Measurements from ENCODE around the gene GPR158.

GPR158 gene

DNA sequence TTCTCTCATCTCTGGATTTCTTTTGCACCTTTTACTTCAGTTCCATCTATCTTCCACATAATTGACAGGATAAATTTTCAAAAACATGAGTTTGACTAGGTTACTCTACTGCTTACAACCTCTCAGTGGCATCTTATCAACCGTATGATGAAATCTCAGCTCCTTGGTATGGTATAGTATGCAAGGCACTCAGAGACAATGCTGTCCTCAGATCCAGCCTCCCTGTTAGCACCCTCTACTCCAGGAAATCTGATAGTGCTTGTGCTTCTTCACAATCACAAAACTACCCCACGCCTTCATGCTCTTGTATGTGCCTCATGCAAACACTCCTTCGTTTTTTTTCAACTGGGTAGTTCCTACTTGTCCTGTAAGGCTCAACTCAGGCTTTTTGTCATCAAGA, 330.7 kb downstream of the GPR158 start:
- DNase-seq: no peak

DNA sequence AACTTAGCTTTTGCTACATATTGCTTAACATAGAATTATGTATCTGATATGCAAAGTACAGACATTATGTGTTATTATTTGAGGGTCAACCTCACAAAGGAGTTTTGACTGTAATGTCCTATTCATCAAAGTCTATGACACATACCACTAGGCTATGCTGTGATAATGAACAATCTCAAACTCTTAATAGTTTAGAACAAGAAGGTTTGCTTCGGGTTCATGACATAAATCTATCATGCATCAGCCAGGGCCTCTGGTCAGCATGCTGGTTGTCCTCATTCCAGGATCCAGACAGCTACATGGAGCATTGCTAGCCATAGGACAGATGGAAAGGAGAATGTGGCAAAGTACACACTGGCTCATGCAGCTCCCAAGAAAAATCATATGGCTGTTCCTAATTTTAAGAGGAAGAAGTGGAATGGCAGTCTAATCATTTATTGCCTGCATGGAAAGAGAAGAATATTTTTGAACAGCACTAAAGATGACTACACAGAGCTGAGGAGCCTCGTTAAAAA, 332.1 kb downstream of the GPR158 start:
- no peak for DNase-seq

DNA sequence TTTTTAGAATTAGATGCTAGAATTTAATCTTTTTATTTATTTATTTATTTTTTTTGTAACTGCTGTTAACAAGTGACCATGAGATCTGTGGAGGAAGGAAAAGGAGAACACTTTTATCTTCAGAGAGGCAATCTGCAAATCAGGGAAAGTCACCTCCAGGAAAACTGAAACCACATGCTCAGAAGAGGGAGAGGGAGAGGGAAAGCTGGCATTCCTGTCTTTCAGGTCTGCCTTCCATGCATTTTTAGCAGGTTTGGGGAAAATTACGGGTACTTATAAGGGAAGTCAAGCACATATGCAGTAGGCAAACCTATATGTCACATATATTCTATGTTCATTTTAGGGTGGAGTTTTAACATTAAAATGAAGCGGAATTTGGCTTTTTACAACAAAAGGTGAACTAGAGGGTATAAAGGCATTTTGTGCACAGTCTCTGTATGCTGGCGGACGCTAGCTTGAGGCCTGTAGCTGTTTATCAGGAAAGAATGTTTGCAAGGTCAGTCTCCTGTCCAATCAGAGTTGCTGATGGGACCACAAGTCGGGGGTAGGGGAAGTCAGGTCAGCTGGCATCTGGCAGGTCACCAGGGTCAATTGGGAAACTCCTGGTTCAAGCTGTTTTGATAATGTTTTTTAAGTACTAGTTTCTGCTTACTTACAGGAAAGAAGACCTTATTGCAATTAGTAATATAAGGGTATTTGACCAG, 333.5 kb downstream of the GPR158 start:
- DNase-seq: no peak

DNA sequence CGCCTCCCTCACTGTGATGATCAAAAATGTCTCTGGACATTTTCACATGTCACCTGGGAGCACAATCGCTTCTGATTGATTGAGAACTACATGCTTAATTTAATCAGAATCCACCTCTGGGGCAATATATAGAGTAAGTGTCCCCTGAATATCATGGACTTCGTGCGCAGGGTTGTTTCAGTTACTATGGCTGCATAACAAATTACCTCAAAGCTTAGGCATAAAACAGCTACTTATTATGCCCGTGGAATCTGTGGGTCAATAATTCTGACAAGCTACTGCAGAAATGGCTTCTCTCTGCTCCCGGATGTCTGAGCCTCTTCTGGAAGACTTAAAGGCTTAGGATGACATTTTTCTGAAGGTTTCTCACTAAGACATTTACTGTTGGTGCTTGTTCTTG, 334.4 kb downstream of the GPR158 start:
- DNase-seq: no peak

DNA sequence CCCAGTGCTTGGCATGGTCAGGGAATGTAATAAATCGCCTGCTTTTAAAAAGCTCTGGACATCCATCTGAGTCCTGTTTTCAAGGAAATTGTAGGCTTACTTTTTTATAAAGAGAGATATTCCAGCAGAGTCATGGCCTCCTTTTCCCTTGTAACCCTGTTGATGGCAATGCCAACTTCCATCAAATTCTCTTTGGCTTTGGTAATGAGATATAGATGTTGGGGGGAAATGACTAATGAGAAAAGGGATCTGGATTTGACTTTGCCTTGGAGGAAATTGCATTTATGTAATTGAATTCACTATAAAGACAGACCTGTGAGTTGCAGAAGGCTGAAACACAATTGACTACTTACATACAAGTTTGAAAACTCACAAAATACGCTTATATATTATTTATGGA, 347.5 kb downstream of the GPR158 start:
- no peak for DNase-seq

DNA sequence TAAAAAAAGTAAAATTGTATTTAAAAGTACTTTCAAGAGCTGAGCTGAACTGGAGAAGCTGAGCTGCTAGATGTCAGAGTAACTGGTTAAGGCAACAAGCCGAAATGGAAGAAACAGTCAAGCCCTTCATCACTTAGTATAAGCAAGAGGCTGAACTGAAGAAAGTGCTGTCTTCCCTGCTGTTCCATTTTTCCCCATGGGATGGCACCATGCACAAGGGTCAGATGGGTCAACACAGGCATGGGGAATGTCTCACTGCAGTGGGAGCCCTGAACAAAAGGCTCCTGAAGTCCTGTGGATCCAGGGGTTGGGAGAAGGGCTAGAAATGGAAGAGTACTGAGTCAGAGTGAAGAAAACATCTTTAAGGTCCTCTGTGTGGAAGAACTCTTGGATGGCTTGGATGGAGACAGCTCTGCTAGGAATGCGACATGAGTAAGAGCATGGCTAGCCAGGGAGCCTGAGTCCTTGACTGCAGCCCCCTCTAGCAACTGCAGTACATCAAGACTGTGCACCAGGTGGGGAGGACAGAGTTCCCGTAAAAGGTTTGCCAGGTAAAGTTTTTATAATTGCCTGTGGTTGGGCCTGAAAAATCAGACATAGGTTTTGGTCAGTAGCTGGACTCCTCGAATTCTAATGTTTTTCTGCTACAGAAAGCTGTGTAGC, 348.3 kb downstream of the GPR158 start:
- no peak for DNase-seq

DNA sequence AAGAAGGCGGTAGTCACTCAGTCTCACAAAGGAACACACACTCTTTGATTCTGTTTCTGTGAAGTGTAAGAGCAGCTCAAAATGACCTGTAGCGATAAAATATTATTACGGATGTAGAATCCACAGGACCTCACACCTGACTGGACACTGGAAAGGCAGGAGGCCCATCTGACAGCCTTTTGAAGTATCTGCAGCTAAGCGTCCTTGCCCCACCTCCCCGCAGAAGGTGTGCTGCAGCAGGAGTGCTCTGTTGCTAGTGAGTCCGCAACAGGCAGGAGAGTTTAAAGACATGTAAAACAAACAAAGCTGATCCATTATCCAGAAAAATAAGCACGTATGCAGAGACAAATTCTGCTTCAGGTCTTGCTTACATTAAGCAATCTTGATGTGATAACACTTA, 355.5 kb downstream of the GPR158 start:
- no peak for DNase-seq

DNA sequence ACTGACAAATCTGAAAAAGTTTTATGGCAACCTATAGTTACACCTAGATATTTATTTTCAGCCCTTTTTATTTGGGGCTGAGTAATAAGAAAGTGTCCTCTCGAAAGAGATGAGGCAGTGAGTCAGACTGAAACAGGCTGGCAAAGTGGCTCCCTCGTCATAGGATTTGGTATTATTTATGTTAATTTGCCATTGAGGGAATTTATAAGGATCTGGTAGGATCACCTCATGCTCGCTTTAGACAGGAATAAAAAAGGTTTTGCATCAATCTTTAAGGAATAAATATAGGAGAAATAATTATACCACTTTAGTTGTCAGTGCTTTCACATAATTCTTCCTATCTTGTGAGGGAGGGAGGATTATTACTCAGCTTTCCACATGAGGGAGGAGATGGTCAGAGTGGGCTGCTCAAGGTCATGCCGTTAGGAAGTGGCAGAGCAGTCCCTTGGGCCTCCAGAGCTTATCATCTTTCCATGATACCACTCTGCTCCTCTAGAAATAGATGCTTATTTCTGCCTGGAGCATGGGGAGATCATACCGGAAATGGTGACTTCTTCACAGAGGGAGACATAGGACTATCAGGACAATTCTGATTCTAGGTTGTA, 356.8 kb downstream of the GPR158 start:
- DNase-seq: no peak

DNA sequence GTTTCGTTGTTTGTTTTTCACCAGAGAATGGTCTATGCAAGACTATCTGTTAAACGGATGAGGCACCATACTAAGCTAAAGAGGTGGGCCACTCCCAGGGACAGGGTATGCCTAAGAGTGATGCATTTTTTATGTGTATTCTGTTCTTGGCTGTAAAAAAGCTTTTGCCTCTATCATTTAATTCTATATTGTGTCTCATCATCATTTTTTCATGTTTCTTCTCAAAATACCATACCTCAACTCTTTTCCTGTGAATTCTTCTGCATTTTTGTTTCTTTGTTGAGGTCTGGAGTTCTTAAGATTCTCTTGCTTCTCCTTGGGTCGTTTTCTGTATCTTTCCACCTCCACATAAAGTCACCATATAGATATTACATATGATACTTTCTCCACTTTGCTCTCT, 357.4 kb downstream of the GPR158 start:
- no peak for DNase-seq

DNA sequence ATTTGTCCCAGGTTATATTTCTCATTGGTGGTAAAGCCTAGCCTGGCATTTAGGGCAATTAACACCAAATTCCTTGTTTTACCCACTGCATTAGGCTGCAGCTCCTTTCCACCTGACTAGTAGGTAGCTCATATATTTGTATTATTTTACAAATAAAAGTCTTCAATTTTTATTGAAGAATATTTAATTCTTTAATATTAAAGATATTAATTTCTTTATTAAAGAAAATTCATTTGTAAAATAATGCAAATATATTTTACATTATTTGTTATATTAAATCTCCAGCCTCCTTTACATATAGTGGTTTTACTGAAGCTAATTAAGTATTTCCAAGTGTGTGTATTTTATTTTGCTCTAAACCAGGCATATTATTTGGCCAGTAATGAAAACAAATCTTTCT, 361.2 kb downstream of the GPR158 start:
- DNase-seq: no peak

DNA sequence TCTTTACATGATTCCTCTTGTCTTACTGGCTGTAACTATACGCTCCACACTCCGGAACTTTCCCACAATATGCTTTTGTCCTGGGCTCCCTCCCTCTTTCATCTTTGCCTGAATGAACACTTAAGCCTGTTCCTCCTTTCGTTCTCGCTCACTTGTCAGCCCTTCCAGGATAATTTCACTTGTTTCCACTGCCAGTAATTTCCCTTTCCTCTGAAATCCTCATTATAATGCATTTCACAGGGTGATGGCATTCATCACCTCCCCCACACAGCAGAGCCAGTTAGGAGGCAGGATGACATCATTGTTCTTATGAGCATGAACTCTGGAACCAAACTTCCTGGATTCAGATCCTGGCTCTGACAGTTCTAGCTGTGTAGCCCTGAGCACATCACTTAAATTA, 372.6 kb downstream of the GPR158 start:
- DNase-seq: no peak

DNA sequence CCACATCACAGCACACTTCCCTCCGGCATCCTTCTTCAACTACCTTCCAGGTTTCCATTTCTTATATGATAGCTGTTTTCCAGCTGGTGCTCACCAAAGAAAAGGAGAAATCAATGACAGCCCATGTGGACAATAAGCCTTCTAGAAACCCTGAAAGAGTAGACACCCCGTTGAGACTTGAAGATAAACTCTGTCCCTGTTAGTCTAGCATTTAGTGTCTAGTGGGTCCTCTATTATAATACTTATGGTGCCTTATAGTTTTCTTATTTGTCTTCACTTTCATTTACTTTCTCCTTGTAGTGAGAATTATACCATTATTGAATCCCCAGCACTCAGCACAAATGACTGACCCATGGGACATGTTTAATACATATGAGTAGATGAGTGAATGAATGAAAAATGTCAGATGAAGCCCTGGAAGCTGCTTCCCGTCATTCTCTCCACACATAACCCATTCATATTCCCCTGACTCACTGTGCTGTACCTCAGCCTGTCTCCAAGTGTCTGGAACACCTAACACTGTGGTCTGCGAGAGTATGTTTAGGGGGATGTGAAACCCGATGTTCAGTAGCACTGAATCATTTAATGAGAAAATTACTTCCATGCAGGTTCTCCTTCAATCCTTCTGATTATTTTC, 377.6 kb downstream of the GPR158 start:
- no peak for DNase-seq

DNA sequence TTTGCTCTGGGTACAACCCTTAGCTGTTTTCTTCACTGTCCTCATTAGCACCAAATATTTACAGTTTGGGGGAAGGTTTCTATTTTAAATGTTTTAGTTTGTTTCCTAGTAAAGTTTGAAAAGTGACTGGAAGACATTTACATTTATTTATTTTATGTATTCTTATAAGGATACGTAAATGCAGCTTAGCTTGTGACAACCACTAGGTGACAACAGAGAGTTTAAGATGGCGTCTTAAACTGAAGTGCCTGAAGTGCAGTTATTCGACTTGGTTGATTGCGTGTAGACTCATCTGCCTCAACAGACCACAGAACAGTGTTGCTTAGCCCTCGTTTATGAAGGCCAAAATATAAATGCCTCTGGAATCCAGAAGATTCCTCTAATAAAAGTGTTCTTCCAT, 381.1 kb downstream of the GPR158 start:
- no peak for DNase-seq

DNA sequence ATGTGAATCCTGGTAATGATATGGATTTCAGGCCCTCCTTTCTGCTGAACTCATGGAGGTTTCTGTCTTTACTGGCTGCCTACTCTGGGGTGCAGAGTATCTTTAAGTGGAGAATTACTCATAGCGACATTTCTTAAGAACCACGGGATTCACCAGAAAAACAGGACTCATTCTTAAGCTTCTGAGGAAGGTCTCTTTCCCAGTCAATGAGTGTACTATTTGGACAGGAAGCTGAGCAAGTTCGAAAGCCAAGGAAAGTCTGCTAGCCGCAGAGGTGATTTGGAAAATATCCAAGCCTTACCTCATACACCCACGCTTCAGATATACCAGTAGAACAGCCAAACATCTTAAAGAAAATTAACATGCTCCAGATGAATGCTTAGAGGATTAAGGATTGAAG, 381.7 kb downstream of the GPR158 start:
- no peak for DNase-seq

DNA sequence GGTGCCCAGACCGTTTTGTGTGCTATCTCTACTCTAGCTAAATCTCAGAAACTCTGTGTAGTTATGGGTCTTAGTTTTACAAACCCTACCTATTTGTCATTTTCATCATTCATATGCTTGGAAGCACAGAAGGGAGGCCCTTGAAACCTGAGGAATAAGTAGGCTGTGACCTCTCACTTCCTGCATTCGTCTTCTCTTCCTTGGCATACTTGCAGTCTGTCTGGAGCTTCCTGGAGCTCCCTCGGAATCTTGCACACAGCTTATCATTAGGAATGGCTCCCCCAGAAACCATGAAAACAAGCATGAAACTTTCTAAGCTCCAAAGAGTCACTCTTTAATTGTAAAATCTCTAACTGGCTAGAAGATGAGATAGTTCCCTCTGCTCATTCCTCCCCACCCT, 382.3 kb downstream of the GPR158 start:
- no peak for DNase-seq

DNA sequence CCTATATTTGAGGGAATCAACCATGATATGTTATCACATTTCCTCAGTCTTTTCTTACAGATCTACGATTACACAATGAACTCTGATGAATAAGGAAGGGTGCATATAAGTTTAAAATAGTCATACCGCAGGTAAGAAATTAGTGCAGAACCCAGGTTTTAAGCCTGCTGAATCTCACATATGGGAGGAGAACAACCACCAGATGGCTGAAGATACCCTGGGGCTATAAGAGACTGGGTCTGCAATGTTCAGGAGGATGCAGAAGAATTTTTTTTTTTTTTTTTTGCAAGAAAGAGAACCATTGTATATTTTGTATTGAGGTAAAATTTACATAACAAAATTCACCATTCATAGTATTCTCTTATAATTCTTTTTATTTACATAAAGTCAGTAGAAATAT, 387.0 kb downstream of the GPR158 start:
- no peak for DNase-seq

DNA sequence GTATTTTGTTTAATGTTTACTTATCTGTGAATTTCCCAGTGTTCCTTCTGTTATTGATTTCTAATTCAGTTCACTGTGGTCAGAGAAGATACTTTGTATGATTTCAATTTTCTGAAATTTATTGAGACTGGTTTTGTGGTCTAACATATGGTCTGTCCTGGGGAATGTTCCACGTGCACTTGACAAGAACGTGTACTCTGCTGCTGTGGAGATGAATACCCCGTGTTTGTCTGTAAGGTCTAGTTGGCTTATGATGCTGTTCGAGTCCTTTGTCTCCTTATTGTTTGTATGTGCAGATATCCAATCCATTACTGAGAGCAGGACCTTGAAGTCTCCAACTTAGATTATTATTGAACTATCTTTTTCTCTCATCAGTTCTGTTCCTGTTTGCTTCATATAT, 387.7 kb downstream of the GPR158 start:
- DNase-seq: no peak

DNA sequence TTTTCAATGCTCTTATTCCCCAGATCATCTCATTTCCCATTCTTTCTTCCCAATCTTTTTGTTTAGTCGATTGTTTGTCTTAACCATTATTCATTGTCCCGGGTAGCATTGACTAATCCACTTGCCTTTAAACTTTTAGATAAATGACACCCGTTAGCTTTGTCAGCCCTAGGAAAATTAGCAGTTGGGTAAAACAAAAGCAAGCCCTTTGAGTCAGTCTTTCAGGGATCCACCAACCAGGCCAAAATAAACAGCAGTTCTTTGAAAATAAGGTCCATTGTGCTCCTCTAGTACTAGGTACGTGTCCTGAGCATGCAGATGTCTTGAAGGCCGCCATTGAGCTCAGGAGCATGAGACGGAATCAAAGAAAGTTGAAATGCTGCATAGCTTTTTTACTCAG, 389.6 kb downstream of the GPR158 start:
- no peak for DNase-seq

DNA sequence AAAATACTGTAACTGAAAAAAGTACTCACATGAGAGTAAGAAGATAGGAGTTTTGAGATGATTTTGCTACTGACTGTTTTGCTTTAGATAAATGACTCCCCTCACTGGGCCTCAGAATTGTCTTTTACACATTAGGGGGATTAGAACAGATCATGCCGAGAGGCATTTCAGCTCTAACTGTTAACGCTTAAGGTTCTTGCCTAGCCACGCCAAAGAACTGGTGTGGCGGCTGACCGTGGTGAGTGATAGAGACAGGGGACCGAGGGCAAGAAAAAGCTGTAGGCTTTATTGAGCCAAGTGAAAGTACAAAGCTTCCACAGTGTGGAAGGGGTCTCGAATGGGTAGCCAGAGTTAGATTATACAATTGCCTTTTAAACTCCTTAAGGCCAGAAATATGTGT, 390.8 kb downstream of the GPR158 start:
- DNase-seq: no peak

DNA sequence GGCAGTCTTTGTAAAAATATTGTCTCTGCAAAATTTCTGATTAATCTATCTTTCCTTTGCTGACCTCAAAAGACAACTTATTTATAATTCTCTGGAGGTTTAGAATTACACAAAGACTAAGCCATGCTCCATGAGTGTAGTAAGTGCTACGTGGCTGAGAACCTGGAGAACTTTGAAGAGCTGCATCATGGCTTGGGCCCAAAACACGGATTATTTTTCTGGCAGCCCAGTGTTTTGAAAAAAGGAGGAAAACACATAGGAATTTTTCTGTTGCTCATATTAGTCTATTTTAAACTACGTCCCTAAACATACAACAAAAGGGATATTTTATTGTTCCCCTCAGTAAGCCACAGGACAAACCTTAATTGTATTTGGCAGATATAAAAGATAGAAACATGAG, 398.5 kb downstream of the GPR158 start:
- DNase-seq: no peak

DNA sequence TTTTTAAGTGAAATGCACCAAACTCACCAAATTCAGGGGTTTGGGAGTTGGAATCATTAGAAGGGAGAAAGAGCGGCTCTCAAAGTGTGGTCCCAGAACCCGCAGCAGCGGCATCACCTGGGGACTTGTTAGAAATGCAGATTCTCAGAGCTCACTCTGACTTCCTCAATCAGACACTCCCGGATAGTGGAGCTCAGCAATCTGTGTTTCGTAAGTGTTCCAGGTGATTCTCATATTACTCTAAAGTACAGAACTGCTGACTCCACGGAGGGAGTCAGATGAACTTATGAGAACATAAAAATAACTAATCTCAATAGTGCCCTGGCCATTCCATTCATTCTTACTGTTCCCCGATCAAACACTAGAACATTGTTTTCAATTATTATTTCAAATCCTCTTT, 400.5 kb downstream of the GPR158 start:
- no peak for DNase-seq

DNA sequence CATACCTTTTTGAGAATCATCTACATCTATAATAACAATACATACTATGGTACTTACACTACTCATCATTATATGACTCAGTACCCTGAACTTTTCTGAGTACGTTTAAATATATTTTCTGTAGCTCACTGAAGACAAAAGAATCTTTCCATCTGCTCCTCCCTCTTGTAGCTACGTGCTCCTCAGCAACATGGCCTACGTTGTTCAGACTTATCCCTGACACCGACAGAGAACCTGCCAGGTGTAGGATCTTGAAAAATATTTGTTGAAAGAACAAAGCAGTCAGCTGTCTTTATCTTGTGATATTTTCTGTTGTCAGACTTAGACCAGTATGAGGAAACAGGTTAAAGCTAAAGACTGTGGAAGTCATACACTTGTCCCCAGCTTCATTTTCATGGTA, 403.3 kb downstream of the GPR158 start:
- no peak for DNase-seq

DNA sequence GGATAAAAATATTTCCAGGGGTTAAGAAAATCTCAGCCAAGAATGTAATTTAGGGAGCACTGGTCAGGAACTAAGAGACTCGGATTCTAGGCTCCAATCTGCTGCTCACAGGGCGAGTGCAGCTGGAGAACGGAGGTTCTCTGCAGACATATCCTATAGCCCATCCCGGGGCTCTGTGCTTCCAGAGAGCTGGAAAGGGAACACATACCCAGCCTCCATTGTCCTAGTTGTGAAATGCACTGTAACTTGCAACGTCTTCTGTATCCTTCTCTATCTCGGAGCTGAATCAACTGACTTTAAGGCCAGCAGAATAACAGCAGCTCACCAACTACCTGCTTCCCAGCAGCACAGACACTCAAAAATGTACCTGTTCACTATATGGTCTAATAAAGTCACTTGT, 408.2 kb downstream of the GPR158 start:
- no peak for DNase-seq

DNA sequence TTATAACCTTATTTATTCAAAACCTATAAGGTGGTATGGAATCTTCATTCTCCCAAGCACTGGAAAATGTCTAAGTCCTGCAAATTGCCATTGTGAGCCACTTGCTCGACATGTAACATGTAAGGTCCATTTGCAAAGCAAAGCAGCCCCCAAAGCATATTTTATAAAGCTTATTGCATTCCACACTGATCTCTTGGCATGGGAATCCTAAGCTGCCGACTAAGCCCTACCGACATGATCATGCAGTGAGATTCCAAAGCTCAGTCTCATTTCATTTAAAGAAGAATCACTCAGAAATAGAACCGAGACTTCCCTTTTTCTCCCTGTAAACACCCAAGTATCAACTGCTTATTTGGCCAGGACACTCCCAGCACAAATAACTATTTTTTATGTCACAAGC, 425.9 kb downstream of the GPR158 start:
- DNase-seq: no peak

Data from NCI-H2081 (cell line).